ENCODE measurements around the gene TMEM86B. TPM values are rescaled to one million over a fixed set of nuclear protein-coding genes. Genes with fewer than 3 reads are reported as not detected.

TMEM86B gene
- total and polyA plus RNA-seq, 2 experiments from 2014 or later = 1.1 to 3.2 TPM

DNA sequence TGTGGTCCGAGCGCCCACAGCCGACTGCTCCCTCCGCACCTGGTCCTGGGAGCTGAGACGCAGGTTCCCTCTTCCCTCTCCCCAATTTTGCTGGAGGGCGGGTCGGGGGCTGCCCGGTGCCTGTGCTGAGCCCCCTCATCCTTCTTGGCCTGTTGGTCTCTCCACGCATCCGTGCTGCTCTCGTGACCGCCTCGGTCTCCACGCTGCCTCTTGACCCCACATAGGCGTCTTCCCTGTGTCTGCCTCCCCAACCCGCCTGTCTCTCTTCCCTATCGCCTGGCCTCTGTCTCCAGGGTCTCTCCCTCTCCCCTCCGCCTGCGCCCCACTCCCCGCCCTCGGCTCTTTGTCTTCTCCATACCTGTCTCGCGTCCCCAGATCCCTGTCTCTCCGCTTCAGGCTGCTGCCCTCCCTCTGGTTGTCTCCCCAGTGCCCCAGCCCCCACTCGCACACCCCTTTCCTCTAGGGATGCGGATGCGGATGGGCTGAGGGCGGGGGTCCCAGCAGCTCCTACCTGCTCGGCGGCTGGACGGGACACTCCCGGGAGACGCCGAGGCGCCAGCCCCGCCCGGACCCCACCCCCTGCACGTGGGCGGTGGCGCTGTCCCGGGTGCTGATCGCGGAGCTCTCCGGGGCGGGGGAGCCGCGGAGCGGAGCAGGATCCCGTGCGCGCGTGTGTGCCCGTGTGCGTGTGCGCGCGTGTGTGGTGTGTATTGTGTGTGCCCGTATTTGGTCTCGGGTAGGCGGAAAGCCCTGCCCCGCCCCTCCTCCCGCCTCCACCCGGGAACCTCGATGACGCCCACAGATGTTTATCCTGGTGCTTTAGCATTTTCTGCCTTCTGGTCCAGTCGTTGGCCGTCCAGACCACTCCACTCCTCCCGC, 48.7 kb downstream of the TMEM86B start, which contains the start of gene SYT5:
SYT5 (minus strand) TSS at position 684 of the 879 bp plus-strand sequence. CDS start 1,248 bp downstream, outside the sequence.
- Mint-ChIP-seq H3K36me3 (ENCODE audit: low read depth) (no peaks in the 10 kb centered on the region), H3K27ac (peak within 1 kb of the TSS; percentile 86; the same call in 1 of the 2 replicates), H3K27me3 (ENCODE audit: insufficient read depth, low read depth, poor library complexity) (peaks cover 44% of the 10 kb centered on the region), H3K4me3 (peak within 1 kb of the TSS; percentile 79), H3K4me1 (peaks cover 23% of the 10 kb centered on the region), H3K9me3 (peaks cover 9% of the 10 kb centered on the region)
- TF ChIP-seq ZNF114 (CRISPR knock-in tag; IDR thresholded peaks at IDR 0.05) (no peak), POLR2AphosphoS5 (IDR thresholded peaks at IDR 0.05; ENCODE audit: low read depth) (no peak), EZH2 (IDR thresholded peaks at IDR 0.05; ENCODE audit: low read depth, unreplicated experiment) (no peak), ZNF331 (CRISPR knock-in tag; IDR thresholded peaks at IDR 0.05; ENCODE audit: low read depth) (no peak)
- TF ChIP-seq, protein P1, sequence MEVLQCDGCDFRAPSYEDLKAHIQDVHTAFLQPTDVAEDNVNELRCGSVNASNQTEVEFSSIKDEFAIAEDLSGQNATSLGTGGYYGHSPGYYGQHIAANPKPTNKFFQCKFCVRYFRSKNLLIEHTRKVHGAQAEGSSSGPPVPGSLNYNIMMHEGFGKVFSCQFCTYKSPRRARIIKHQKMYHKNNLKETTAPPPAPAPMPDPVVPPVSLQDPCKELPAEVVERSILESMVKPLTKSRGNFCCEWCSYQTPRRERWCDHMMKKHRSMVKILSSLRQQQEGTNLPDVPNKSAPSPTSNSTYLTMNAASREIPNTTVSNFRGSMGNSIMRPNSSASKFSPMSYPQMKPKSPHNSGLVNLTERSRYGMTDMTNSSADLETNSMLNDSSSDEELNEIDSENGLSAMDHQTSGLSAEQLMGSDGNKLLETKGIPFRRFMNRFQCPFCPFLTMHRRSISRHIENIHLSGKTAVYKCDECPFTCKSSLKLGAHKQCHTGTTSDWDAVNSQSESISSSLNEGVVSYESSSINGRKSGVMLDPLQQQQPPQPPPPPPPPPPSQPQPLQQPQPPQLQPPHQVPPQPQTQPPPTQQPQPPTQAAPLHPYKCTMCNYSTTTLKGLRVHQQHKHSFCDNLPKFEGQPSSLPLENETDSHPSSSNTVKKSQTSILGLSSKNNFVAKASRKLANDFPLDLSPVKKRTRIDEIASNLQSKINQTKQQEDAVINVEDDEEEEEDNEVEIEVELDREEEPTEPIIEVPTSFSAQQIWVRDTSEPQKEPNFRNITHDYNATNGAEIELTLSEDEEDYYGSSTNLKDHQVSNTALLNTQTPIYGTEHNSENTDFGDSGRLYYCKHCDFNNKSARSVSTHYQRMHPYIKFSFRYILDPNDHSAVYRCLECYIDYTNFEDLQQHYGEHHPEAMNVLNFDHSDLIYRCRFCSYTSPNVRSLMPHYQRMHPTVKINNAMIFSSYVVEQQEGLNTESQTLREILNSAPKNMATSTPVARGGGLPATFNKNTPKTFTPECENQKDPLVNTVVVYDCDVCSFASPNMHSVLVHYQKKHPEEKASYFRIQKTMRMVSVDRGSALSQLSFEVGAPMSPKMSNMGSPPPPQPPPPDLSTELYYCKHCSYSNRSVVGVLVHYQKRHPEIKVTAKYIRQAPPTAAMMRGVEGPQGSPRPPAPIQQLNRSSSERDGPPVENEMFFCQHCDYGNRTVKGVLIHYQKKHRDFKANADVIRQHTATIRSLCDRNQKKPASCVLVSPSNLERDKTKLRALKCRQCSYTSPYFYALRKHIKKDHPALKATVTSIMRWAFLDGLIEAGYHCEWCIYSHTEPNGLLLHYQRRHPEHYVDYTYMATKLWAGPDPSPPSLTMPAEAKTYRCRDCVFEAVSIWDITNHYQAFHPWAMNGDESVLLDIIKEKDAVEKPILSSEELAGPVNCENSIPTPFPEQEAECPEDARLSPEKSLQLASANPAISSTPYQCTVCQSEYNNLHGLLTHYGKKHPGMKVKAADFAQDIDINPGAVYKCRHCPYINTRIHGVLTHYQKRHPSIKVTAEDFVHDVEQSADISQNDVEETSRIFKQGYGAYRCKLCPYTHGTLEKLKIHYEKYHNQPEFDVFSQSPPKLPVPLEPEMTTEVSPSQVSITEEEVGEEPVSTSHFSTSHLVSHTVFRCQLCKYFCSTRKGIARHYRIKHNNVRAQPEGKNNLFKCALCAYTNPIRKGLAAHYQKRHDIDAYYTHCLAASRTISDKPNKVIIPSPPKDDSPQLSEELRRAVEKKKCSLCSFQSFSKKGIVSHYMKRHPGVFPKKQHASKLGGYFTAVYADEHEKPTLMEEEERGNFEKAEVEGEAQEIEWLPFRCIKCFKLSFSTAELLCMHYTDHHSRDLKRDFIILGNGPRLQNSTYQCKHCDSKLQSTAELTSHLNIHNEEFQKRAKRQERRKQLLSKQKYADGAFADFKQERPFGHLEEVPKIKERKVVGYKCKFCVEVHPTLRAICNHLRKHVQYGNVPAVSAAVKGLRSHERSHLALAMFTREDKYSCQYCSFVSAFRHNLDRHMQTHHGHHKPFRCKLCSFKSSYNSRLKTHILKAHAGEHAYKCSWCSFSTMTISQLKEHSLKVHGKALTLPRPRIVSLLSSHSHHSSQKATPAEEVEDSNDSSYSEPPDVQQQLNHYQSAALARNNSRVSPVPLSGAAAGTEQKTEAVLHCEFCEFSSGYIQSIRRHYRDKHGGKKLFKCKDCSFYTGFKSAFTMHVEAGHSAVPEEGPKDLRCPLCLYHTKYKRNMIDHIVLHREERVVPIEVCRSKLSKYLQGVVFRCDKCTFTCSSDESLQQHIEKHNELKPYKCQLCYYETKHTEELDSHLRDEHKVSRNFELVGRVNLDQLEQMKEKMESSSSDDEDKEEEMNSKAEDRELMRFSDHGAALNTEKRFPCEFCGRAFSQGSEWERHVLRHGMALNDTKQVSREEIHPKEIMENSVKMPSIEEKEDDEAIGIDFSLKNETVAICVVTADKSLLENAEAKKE (CRISPR knock-in tag; IDR thresholded peaks at IDR 0.05) = no peak
- TF ChIP-seq, protein P2, sequence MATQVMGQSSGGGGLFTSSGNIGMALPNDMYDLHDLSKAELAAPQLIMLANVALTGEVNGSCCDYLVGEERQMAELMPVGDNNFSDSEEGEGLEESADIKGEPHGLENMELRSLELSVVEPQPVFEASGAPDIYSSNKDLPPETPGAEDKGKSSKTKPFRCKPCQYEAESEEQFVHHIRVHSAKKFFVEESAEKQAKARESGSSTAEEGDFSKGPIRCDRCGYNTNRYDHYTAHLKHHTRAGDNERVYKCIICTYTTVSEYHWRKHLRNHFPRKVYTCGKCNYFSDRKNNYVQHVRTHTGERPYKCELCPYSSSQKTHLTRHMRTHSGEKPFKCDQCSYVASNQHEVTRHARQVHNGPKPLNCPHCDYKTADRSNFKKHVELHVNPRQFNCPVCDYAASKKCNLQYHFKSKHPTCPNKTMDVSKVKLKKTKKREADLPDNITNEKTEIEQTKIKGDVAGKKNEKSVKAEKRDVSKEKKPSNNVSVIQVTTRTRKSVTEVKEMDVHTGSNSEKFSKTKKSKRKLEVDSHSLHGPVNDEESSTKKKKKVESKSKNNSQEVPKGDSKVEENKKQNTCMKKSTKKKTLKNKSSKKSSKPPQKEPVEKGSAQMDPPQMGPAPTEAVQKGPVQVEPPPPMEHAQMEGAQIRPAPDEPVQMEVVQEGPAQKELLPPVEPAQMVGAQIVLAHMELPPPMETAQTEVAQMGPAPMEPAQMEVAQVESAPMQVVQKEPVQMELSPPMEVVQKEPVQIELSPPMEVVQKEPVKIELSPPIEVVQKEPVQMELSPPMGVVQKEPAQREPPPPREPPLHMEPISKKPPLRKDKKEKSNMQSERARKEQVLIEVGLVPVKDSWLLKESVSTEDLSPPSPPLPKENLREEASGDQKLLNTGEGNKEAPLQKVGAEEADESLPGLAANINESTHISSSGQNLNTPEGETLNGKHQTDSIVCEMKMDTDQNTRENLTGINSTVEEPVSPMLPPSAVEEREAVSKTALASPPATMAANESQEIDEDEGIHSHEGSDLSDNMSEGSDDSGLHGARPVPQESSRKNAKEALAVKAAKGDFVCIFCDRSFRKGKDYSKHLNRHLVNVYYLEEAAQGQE (IDR thresholded peaks at IDR 0.05; ENCODE audit: unreplicated experiment) = peak; percentile 97
- TF ChIP-seq, protein P3, sequence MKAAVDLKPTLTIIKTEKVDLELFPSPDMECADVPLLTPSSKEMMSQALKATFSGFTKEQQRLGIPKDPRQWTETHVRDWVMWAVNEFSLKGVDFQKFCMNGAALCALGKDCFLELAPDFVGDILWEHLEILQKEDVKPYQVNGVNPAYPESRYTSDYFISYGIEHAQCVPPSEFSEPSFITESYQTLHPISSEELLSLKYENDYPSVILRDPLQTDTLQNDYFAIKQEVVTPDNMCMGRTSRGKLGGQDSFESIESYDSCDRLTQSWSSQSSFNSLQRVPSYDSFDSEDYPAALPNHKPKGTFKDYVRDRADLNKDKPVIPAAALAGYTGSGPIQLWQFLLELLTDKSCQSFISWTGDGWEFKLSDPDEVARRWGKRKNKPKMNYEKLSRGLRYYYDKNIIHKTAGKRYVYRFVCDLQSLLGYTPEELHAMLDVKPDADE (IDR thresholded peaks at IDR 0.05) = no peak
- peak; percentile 71 for ATAC-seq
- no peaks in the 10 kb centered on the region for H4K20me1 ChIP-seq (replicated peaks; ENCODE audit: insufficient read depth)
- 0 out of 2 replicates have a peak, but pooled peaks cover 3% of the 10 kb centered on the region for H3F3A ChIP-seq (replicated peaks; ENCODE audit: low read depth)
- no peaks in the 10 kb centered on the region for H3K9me2 ChIP-seq (ENCODE audit: insufficient read depth)
- H3K27ac ChIP-seq (ENCODE audit: low read depth) = no peak within 1 kb of the TSS
- peak within 1 kb of the TSS; percentile 86 for H3K4me3 ChIP-seq
- peak within 1 kb of the TSS; percentile 89 for H3K4me2 ChIP-seq
- H2AFZ ChIP-seq = peak within 1 kb of the TSS; percentile 94
- peak; percentile 74 for DNase-seq (ENCODE audit: low spot score)
- H3K4me1 ChIP-seq (ENCODE audit: insufficient read depth) = peaks cover 3% of the 10 kb centered on the region; the same call in 1 of the 2 replicates
- H3K79me2 ChIP-seq (replicated peaks; ENCODE audit: insufficient read depth) = no peaks in the 10 kb centered on the region
- no peaks in the 10 kb centered on the region for H3K36me3 ChIP-seq (ENCODE audit: insufficient read depth)
- peaks cover 55% of the 10 kb centered on the region for H3K27me3 ChIP-seq (ENCODE audit: insufficient read depth)

Data from GM23338 (cell line).